ENCODE results near the gene ZDHHC14.

Gene ZDHHC14

DNA sequence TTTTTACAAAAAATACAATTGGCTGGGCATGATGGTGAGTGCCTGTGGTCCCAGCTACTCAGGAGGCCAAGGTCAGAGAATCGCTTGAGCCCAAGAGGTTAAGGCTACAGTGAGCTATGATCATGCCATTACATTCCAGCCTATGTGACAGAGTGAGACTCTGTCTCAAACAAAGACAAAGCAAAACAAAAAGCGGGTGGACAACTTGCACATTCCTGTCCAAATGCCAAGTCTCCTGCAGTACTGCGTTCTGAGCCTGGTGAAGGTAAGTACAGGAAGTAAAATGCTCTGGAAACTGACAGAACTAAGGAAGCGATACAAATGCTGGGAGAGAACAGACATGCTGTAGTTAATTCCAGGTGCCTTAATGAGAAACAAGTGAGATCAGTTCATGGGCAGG, 37.3 kb upstream of the ZDHHC14 start:
- no peak overlapping the region for H3K27ac ChIP-seq
- no peak for TF ChIP-seq ZFX (IDR thresholded peaks at IDR 0.05; ENCODE audit: borderline replicate concordance)
- TF ChIP-seq, protein P1, sequence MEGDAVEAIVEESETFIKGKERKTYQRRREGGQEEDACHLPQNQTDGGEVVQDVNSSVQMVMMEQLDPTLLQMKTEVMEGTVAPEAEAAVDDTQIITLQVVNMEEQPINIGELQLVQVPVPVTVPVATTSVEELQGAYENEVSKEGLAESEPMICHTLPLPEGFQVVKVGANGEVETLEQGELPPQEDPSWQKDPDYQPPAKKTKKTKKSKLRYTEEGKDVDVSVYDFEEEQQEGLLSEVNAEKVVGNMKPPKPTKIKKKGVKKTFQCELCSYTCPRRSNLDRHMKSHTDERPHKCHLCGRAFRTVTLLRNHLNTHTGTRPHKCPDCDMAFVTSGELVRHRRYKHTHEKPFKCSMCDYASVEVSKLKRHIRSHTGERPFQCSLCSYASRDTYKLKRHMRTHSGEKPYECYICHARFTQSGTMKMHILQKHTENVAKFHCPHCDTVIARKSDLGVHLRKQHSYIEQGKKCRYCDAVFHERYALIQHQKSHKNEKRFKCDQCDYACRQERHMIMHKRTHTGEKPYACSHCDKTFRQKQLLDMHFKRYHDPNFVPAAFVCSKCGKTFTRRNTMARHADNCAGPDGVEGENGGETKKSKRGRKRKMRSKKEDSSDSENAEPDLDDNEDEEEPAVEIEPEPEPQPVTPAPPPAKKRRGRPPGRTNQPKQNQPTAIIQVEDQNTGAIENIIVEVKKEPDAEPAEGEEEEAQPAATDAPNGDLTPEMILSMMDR (IDR thresholded peaks at IDR 0.05): no peak

DNA sequence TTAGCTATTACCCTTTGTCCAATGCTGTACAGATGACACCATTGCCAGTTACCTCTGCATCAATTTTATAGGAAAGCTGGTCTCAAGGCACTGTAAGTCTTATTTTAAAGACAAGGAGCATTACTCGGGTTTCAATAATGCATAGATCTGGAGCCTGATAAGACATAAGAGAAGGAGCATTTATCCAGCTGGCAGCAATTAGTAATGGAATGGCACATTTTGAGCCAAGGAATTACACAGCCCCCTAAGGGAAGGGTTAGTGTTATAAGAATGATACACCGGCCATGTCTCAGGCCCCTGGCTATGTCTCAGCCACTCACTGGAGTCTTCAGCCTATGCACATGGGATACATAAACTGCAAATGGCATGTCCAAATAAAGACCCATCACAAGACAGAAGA, 34.6 kb upstream of the ZDHHC14 start:
- TF ChIP-seq, protein P1 (IDR thresholded peaks at IDR 0.05): no peak
- TF ChIP-seq ZFX (IDR thresholded peaks at IDR 0.05; ENCODE audit: borderline replicate concordance): no peak
- H3K27ac ChIP-seq: no peak overlapping the region

GRCh38 chr6:157358287-157358686, 22.7 kb upstream of the ZDHHC14 start:
- no peak overlapping the region for H3K27ac ChIP-seq
- no peak for TF ChIP-seq ZFX (IDR thresholded peaks at IDR 0.05; ENCODE audit: borderline replicate concordance)
- TF ChIP-seq, protein P1 (IDR thresholded peaks at IDR 0.05): no peak

DNA sequence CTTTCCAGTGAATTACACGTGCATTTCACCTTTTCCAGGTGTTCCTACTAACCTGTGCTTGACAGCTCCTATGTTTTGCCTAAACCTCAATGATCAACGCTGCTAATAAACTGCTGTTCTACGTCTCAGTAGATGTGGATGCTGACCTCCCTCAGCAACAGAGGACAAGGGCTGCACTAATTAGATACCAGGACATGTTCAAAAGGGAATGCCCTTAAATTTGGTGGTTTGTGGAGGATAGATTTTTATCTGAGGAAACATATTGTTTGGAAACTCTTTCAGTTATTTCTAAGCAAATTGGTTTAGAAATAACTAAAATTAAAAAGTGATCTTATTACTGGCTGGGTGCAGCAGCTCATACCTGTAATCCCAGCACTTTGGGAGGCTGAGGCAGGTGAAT, 19.1 kb upstream of the ZDHHC14 start:
- TF ChIP-seq, protein P1 (IDR thresholded peaks at IDR 0.05): no peak
- TF ChIP-seq ZFX (IDR thresholded peaks at IDR 0.05; ENCODE audit: borderline replicate concordance): no peak
- H3K27ac ChIP-seq: no peak overlapping the region

DNA sequence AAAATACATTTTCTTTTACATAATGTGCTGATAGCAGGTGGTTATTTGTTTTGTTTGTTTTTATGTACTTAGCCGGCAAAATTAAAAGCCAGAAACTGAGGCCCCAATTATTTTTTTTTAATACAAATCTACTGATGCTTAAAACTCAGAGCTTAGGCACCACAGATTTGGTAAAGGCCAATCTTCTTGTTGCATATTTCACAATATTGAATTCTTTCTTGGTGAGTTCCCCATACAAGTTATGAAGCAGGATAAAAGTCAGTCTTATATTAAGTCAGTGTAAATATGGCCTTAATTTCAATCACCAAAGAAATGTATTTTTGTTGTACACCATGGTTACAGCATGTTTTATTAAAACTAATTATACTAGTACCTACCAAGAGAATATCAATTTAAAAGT, 16.3 kb upstream of the ZDHHC14 start:
- TF ChIP-seq, protein P1 (IDR thresholded peaks at IDR 0.05): no peak
- TF ChIP-seq ZFX (IDR thresholded peaks at IDR 0.05; ENCODE audit: borderline replicate concordance): no peak
- no peak overlapping the region for H3K27ac ChIP-seq

- no peak for TF ChIP-seq ZFX (IDR thresholded peaks at IDR 0.05; ENCODE audit: borderline replicate concordance)
- TF ChIP-seq, protein P1 (IDR thresholded peaks at IDR 0.05): no peak
- H3K27ac ChIP-seq: no peak overlapping the region
Observed at GRCh38 chr6:157366648-157367047, 14.3 kb upstream of the ZDHHC14 start.

DNA sequence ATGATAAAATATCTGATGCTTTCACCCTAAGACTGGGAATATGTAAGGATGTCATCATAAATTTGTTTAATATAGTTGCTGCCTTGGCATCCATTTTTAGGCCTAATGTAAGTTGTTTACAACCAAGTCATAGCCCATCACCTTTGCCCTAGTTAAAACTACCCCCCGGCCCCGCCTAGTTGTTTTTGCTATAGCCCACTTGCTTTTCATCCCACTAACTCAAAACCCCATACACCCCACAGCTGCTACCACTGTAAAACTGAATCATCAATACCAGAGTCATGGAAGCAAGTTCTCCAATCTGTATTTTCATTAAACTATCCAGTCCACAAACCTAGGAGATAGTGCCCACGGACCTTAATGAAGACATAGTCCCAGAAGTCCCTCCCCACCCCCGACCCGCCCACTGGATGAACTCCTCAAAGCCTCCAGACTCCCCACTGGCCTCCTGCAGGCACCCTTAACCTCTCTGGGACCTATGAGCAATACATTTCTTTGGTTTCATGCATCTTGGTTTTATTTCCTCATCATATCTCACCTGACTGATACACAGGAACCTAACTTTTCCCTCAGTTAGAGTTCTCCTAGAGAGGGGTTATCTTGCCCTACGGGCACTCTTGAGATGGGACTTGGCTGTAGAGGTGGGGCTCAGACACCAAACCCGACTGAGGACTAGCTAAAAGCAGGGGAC, 12.5 kb upstream of the ZDHHC14 start:
- no peak for TF ChIP-seq ZFX (IDR thresholded peaks at IDR 0.05; ENCODE audit: borderline replicate concordance)
- TF ChIP-seq, protein P1 (IDR thresholded peaks at IDR 0.05): no peak
- no peak overlapping the region for H3K27ac ChIP-seq

Measured in 22Rv1 (cell line).